ENCODE measurements around the gene ZNF646.

ZNF646 gene

DNA sequence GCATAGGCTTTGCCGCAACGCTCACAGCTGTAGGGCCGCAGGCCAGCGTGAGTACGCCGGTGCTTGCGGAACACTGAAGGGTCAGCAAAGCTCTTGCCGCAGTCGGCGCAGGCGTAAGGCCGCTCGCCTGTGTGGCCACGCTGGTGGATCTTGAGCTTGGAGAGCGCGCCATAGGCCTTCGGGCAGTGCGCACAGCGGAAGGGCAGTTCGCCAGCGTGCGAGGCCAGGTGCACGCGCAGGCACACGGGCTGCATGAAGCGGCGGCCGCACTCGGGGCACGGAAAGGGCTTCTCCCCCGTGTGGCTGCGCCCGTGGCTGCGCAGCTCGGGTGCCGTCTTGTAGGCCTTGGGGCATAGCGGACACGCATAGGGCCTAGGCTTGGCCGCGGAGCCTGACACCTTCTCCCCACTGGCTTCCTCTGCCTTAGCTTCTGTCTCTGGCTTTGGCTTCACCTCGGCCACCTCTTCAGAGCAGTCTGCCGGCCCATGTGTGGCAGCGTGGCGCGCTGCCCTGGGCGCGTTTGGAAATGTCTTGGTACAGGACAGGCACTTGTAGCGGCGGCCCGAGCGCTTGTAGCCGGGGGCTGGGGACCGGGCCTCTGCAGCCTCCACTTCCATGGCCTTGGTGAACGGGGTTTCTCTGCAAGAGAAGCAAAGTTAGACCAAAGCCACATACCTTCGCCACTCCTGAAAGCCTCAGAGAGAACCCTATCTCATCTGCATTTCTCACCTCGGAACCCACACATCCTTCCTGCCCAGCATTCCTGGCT, 10.2 kb upstream of the ZNF646 start:
- no peak for DNase-seq (ENCODE audit: low read depth)

DNA sequence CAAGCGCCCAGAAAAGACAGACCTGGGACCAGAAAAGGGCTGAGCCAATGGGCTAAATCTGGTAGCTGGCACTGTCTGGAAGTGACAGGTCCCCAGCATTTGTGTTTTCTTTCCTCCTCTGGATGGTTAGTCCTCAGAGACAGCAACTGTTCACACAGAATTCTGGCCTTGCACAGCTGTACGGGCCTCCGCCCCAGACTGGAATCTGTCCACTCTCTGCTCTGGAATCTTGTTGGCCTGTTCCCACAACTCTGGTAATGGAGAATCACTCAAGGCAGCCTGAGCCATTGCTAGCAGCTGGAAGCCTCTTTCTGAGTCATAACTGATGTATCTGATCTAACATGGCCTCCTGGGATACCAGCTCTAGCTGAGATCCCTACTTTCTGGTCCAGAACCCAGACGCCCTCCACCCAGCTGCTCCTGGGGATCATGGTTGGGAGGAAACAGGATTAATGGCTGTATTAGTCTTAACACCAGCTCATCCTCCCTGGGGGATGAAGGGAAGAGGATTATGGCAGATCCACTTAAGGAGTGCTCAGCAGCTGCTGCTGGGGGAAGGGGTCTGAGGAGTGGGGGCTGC, 9.2 kb upstream of the ZNF646 start:
- no peak for DNase-seq (ENCODE audit: low read depth)

DNA sequence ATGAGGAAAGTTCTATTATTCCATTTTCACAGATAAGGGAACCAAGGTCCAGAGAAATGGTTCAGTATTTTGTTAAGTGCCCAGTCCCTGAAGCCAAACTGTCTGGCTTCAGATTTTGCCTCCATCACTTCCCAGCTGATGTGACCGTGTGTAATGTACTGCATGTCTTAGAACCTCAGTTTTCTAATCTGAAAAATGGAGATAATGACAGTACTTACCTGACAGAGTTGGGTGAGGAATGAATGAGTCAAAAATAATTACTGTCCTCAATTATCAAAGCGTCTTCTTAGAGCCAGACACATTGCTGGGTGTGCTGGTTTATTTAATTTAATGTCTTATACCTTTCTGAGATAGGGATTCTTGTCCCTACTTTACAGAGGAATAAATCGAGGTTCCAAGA, 6.9 kb upstream of the ZNF646 start:
- DNase-seq (ENCODE audit: low read depth), result no peak

DNA sequence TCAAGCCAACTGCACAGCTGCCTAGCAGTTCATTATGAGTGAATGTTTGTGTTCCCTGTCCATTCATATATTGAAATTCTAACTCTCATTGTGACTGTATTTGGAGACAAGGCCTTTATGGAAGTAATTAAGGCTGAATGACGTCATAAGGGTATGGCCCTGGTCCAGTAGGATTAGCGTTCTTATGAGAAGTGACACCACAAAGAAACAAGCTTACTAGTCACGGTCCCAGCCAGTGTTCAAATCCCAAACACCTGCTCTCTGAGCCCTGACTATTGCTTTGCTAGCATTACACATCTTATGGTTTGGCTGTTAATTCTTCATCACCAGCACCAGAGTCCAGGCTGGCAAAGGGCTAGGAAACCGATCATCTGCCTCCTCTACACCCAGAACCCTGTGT, 2.4 kb upstream of the ZNF646 start:
- DNase-seq (ENCODE audit: low read depth), result no peak

DNA sequence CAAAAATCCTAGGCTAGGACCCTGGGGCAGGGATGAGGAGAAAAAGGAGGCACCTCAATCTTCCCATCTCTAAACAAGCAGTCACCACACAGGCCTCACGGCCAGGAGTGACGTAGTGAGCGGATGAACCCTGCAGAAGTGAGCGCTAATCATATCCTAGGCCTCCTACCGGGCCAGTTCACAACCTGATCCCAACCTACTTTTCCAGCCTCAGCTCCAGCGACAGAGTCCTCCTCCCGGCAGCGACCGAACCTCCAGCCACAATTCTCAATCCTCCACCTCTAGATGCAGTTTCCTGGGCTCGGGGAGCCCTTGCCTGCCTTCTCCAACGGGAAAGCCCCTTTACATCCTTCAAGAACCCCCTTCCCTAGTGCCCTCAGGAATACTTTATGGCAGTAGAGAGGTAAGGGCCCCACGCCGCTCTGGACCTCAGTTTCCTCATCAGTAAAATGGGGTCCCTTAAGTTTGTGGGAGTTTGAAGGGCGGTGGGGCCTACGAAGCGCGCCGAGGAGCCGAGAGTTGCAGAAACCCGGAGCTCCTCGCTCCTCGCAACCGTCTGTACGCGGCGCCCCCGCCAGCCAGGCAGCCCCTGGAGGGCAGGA, 1.6 kb upstream of the ZNF646 start:
- DNase-seq (ENCODE audit: low read depth), result no peak

DNA sequence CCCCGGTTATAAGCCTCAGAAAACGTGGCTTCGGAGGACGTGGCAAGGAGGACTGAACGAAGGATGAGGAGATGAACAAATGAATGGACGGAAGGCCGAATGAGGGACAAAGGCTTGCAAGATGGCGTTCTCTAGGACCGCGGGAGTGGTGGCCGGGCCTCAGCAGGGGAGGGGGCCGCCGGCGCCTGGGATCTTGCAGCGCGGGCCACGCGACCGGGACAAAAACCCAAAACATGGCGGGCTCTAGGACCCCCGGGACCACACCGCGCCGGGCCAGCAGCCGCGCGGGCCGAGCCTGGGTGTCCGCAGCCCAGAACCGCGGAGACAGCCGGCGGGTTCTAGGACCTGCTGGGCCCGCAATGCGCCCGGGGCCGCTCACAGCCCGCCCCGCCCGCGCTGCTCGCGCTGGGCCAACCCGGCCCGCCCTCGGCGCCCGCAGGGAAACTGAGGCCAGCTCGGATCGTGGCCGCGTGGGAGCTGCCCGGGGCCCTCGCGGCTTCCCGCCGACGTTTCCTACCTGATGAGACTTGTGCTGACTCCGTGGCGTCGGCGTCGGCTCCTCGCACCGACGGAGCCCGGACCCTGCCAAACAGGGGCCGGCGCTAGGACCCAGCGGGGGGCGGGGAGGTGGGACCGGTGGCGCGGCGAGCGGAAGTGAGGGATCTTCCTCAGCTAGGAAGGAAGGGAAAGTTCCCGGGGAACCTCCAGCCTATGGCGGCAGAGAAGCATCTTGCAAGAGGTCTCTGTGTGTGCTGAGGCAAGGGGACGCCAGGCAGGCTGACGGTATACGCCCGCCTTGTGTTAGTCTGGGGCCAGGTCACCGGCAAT, 866 bp upstream of the ZNF646 start:
- peak; percentile 87 for DNase-seq (ENCODE audit: low read depth)

DNA sequence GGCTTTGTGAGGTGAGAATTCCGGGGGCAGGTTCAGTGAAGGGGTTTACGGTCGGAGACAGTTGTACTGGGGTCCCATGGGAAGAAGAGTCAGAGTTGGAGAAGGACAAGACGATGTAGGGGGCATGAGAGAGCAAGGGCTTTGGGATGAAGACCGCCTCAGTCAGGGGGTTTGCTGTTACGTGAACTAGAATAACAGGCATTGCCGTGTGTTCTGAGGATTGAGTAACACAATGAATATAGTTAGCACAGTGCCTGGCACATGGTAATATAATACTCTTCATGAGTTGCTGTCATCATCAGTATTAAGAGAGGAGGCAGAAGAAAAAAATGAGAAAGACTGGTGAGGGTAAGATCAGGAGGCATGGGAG, 577 bp downstream of the ZNF646 start:
- DNase-seq (ENCODE audit: low read depth), result no peak

DNA sequence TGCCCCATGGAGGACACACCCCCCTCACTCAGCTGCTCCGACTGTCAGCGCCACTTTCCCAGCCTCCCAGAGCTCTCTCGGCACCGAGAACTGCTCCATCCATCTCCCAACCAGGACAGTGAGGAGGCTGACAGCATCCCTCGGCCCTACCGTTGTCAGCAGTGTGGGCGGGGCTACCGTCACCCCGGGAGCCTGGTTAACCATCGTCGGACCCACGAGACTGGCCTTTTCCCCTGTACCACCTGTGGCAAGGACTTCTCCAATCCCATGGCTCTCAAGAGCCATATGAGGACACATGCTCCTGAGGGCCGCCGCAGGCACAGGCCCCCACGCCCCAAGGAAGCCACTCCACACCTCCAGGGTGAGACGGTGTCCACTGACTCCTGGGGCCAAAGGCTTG, 2.1 kb downstream of the ZNF646 start:
- no peak for DNase-seq (ENCODE audit: low read depth)

DNA sequence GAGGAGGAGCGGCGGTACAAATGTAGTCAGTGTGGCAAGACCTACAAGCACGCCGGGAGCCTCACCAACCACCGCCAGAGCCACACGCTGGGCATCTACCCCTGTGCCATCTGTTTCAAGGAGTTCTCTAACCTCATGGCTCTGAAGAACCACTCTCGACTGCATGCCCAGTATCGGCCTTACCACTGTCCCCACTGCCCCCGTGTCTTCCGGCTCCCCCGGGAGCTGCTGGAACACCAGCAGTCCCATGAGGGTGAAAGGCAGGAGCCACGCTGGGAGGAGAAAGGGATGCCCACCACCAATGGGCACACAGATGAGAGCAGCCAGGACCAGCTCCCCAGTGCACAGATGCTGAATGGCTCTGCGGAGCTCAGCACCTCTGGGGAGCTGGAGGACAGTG, 2.8 kb downstream of the ZNF646 start:
- no peak for DNase-seq (ENCODE audit: low read depth)

DNA sequence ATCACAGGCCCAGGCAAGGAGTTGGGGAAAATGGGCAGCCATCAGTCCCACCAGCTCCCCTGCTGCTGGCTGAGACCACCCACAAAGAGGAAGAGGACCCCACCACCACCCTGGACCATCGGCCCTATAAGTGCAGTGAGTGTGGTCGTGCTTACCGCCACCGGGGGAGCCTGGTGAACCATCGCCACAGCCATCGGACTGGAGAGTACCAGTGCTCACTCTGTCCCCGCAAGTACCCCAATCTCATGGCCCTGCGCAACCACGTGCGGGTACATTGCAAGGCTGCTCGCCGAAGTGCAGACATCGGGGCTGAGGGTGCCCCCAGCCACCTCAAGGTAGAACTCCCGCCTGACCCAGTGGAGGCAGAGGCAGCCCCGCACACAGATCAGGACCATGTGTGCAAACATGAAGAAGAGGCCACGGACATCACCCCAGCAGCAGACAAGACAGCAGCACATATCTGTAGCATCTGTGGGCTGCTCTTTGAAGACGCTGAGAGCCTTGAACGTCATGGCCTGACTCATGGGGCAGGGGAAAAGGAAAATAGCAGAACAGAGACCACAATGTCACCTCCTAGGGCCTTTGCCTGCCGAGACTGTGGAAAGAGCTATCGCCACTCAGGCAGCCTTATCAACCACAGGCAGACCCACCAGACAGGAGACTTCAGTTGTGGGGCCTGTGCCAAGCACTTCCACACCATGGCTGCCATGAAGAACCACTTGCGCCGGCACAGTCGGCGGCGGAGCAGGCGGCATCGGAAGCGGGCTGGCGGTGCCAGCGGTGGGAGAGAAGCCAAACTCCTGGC, 3.6 kb downstream of the ZNF646 start:
- DNase-seq (ENCODE audit: low read depth), result no peak

DNA sequence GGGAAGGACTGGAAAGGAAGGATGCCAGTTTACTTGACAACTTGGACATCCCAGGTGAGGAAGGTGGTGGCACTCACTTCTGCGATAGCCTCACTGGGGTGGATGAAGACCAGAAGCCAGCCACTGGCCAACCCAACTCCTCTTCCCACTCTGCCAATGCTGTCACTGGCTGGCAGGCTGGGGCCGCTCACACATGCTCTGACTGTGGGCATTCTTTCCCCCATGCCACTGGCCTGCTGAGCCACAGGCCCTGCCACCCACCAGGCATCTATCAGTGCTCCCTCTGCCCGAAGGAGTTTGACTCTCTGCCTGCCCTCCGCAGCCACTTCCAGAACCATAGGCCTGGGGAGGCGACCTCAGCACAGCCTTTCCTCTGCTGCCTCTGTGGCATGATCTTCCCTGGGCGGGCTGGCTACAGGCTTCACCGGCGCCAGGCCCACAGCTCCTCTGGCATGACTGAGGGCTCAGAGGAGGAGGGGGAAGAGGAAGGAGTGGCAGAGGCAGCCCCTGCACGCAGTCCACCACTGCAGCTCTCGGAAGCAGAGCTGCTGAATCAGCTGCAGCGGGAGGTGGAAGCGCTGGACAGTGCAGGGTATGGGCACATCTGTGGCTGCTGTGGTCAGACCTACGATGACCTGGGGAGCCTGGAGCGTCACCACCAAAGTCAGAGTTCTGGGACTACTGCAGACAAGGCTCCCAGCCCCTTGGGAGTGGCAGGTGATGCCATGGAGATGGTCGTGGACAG, 4.5 kb downstream of the ZNF646 start:
- DNase-seq (ENCODE audit: low read depth), result no peak

DNA sequence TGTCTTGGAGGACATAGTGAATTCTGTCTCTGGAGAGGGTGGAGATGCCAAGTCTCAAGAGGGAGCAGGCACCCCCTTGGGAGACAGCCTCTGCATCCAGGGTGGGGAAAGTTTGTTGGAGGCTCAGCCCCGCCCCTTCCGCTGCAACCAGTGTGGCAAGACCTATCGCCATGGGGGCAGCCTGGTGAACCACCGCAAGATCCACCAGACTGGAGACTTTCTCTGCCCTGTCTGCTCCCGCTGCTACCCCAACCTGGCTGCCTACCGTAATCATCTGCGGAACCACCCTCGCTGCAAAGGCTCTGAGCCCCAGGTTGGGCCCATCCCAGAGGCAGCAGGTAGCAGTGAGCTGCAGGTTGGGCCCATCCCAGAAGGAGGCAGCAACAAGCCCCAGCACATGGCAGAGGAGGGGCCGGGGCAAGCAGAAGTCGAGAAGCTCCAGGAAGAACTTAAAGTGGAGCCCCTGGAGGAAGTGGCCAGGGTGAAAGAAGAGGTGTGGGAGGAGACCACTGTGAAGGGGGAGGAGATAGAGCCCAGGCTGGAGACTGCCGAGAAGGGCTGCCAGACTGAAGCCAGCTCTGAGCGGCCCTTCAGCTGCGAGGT, 5.2 kb downstream of the ZNF646 start:
- DNase-seq (ENCODE audit: low read depth), result no peak

DNA sequence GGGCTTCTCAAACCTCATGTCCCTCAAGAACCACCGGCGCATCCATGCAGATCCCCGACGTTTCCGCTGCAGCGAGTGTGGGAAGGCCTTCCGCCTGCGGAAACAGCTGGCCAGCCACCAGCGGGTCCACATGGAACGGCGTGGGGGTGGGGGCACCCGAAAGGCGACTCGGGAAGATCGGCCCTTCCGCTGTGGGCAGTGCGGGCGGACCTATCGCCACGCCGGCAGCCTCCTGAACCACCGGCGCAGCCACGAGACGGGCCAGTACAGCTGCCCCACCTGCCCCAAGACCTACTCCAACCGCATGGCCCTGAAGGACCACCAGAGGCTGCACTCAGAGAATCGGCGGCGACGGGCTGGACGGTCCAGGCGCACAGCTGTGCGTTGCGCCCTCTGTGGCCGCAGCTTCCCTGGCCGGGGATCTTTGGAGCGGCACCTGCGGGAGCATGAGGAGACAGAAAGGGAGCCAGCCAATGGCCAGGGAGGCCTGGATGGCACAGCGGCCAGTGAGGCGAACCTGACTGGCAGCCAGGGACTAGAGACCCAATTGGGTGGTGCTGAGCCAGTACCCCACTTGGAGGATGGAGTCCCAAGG, 5.9 kb downstream of the ZNF646 start:
- no peak for DNase-seq (ENCODE audit: low read depth)

DNA sequence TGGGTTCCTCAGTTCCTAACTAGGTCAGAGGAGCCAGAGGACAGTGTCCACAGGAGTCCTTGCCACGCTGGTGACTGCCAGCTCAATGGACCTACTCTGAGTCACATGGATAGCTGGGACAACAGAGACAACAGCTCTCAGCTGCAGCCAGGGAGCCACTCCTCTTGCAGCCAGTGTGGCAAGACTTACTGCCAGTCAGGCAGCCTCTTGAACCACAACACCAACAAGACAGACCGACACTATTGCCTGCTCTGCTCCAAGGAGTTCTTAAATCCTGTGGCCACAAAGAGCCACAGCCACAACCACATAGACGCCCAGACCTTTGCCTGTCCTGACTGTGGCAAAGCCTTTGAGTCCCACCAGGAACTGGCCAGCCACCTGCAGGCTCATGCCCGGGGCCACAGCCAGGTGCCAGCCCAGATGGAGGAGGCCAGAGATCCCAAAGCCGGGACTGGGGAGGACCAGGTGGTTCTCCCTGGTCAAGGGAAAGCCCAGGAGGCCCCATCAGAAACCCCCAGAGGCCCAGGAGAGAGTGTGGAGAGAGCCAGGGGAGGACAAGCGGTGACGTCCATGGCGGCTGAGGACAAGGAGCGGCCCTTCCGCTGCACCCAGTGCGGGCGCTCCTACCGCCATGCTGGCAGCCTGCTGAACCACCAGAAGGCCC, 6.7 kb downstream of the ZNF646 start:
- DNase-seq (ENCODE audit: low read depth), result no peak

DNA sequence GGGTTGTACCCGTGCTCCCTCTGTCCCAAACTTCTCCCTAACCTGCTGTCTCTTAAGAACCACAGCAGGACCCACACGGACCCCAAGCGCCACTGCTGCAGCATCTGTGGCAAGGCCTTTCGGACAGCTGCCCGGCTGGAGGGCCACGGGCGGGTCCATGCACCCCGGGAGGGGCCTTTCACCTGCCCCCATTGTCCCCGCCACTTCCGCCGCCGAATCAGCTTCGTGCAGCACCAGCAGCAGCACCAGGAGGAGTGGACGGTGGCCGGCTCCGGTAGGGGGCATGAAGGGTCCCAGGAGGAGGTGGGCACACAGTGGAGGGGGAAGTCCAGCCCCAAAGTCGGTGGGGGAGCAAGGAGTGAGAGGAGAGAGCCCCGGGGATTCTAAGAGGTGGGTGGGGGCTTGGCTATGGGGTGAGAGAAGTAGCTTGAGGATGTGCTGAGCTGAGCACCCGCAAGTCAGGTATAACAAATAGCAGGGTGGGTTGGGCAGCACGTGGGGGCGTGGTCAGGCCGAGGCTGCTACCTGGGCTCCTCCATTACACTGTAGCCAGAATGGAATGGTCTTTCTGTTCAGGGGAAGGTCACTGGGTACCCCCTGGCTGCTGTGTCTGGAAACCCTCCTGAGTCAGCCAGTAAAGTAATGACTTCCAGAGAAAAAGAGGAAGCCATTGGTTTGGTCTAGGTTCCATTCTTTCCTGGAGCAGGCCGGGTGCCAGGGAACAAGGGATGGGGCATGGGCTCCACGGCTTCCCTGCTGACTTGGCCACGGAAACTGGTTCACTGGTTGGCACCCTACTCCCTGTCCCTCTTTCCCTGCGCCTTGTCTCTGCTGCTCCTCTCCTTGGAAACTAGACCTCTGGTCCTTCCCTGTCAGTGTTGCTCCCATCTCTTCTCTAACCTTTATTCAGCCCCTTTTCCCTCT, 7.5 kb downstream of the ZNF646 start:
- DNase-seq (ENCODE audit: low read depth), result no peak

DNA sequence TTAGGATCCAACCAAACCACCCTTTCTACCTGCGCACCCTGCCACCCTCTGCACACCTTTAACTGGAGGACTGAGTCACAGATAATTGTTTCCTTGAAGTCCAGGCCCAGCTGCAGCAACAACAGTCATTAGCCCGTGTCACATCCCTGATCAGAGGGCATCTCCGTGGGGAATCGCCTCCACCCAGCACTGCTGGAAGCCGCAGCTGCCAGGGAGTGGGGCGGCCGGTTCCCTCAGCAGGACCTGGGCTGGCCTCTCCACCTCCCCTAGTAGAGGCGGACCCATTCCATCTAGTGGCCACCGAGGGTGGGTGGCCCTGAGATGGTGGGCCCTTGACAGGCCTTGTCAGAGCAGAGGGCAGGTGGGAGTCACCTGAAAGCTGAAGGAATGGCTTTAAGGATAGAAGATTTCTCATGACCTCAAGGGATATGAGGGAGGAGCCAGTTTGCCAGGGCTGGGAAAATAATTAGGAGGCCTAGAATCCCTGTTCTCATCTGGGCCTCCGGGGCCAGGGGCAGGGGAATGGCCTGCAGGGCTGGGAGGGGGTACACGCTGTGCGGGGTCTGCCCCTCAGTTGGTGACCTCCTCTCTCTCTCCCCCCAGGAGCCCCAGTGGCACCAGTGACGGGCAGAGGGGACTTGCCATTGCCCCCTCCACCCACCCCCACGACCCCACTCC, 8.3 kb downstream of the ZNF646 start:
- no peak for DNase-seq (ENCODE audit: low read depth)

DNA sequence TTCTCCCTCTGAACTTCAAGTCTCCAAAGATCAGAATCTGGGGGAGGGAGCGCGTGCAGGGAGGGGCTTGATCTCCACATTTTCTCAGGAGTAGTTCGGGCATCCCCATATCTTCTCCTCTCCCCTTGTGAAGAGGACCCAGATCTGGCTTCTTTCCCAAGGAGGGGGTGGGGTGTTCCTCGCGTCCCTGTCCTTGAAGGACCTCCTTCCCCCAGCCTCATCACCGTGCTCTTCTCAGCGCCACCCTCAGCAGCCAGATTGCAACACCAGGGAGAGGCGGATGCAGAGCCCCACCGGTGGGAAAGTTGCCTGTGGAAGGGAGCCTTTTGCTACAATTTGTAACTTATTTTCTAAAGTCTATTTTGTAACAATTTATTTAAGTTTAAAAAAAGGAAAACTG, 8.9 kb downstream of the ZNF646 start:
- DNase-seq (ENCODE audit: low read depth), result no peak

DNA sequence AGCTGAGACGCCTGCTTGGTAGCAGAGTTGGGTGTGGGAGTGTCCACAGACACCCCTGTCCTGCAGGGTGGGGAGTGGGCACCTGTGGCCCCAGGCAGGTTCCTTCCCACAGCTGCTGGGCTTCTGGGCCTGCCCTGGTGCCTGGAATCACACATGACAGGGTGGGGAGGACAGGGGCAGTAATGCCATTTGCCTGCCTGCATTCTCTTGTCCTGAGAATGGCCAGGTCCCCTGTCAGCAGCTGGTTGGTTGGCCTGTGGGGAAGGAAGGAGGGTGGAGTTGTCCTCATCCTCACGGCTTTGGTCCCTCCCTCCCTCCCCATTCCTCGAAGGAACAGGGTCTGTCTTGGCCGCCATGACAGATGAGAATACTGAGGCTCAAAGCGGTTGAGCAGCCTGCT, 9.3 kb downstream of the ZNF646 start:
- no peak for DNase-seq (ENCODE audit: low read depth)

Data from stimulated activated CD8-positive, alpha-beta memory T cell treated with anti-CD3 and anti-CD28 coated beads, Interleukin-4, amount 100 ng/mL, for 24 hours (primary cell).